Measurements from ENCODE around the gene MET.
"Not testable (repeated sequence)": the region's sequence is repeated elsewhere in the genome, so short reads cannot be mapped to it uniquely, and the experiment has no call there.

Gene MET

DNA sequence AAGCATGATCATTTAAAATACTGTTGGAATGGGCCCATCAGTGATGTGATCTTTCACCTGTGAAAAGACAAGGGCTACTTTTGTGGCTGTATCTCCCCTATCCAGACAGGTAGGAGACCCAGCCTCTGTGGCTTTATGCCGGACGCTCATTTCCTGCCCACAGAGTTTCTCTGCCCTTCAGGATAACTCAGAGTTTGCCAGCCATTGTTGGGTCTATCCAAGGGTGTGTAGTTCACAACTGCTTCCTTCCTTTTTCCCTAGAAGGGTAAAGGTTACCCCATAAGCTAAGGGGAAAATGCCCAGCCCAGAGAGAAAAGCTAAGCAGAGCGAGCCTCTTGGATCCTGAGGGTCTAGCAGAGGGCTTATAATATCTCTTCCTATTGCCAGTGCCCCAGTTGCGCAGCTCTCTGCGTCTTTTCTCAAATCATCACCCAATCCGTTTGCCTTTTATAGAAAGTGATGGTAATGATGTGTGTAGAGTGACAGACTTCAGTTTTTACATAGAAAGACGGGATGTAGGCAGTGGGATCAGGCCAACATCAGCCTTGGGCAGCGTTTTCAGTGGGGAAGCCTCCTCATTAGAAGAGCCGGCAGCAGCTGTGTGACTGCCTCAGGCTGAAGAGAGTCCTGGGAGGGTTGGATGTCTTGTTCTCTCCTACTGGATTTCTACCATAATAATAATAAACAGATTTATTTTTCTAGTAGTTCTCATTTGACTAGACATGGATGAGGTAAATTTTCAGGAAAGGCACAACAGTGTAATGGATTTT, 80.5 kb downstream of the MET start:
- Histone ChIP-seq H3K9me3 (ENCODE audit: control insufficient read depth, insufficient read depth, low read length) (no peaks in the 10 kb centered on the region), H3K4me1 (ENCODE audit: insufficient read depth, low read length) (no peaks in the 10 kb centered on the region), H3K9ac (ENCODE audit: low read depth, low read length) (no peak overlapping the region), H3K36me3 (ENCODE audit: insufficient read depth, low read length) (no peaks in the 10 kb centered on the region)

DNA sequence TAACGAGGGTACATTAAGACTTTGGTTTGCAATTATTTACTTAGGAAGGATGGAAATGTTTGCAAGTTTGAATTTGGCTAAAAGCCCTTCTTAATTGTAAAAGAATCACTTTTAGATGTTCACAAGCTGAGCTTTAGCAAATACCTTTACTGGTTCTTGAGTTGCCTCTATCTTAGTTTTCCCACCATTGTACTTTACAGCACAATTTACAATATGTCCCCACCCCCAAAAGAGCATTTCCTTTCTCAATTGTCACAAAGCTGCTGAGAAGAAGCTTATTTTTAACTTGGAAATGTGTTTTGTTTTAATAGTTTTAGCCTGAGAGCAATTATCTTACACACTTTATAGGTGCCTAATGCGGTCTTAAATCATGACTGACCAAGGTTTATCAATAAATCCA, 81.1 kb downstream of the MET start:
- H3K9me3 ChIP-seq (ENCODE audit: control insufficient read depth, insufficient read depth, low read length): no peaks in the 10 kb centered on the region
- no peak overlapping the region for H3K9ac ChIP-seq (ENCODE audit: low read depth, low read length)
- H3K36me3 ChIP-seq (ENCODE audit: insufficient read depth, low read length): no peaks in the 10 kb centered on the region
- no peaks in the 10 kb centered on the region for H3K4me1 ChIP-seq (ENCODE audit: insufficient read depth, low read length)

DNA sequence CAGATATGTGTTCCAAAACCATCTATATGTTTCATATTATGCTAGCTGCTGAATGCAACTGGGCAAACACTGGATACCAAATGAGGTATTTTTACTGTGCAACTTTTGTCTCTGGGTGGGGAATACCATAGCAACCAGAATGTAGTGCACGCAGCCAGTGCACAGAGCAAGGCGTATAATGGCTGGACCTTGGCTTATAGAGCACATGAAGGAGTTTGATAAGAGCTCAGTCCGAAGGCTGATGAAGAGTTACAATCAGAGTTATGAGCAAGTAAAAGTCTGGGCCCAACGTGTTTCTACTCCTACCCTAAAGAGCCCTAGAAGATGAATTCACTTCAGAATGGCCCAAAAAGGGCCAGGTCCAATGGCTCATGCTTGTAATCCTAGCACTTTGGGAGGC, 82.2 kb downstream of the MET start:
- Histone ChIP-seq H3K4me1 (ENCODE audit: insufficient read depth, low read length) (no peaks in the 10 kb centered on the region), H3K9ac (ENCODE audit: low read depth, low read length) (no peak overlapping the region), H3K36me3 (ENCODE audit: insufficient read depth, low read length) (no peaks in the 10 kb centered on the region), H3K9me3 (ENCODE audit: control insufficient read depth, insufficient read depth, low read length) (no peaks in the 10 kb centered on the region)

DNA sequence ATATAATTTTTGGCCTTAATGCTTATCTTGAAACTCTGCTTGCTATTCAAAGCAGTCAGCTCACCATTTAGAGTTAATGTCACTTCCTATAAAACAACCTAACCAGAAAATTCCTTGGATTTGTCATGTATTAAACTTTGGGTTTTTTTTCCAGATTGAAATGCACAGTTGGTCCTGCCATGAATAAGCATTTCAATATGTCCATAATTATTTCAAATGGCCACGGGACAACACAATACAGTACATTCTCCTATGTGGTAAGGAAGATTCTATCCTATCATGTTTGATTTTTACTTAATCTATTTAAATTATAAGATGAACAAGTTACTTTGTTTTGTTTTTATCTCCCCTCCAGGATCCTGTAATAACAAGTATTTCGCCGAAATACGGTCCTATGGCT, 85.3 kb downstream of the MET start:
- no peak overlapping the region for H3K9ac ChIP-seq (ENCODE audit: low read depth, low read length)
- no peaks in the 10 kb centered on the region for H3K9me3 ChIP-seq (ENCODE audit: control insufficient read depth, insufficient read depth, low read length)
- H3K4me1 ChIP-seq (ENCODE audit: insufficient read depth, low read length): no peaks in the 10 kb centered on the region
- H3K36me3 ChIP-seq (ENCODE audit: insufficient read depth, low read length): no peaks in the 10 kb centered on the region

DNA sequence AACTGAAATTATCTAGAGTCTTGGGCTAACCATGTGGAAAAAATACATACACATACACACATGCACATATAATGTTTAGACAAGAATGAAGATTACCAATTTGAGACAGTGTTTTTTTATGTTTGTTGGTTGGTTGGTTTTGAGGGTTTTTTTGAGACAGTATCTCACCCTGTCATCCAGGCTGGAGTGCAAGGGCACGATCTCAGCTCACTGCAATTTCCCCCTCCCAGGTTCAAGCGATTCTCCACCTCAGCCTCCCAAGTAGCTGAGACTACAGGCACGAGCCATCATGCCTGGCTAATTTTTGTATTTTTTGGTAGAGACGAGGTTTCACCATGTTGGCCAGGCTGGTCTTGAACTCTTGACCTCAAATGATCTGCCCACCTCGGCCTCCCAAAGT, 87.6 kb downstream of the MET start:
- H3K9ac ChIP-seq (ENCODE audit: low read depth, low read length); H3K36me3 ChIP-seq (ENCODE audit: insufficient read depth, low read length); H3K4me1 ChIP-seq (ENCODE audit: insufficient read depth, low read length); H3K9me3 ChIP-seq (ENCODE audit: control insufficient read depth, insufficient read depth, low read length): not testable (repeated sequence)

DNA sequence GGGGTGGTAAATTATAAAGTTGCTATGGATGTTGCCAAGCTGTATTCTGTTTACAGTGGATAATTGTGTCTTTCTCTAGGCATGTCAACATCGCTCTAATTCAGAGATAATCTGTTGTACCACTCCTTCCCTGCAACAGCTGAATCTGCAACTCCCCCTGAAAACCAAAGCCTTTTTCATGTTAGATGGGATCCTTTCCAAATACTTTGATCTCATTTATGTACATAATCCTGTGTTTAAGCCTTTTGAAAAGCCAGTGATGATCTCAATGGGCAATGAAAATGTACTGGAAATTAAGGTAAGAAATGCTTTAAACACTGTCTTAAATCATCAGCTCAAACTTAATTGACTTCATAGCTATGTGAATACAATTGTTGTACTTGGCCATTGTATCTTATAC, 91.0 kb downstream of the MET start:
- Histone ChIP-seq H3K4me1 (ENCODE audit: insufficient read depth, low read length) (no peaks in the 10 kb centered on the region), H3K9me3 (ENCODE audit: control insufficient read depth, insufficient read depth, low read length) (no peaks in the 10 kb centered on the region), H3K36me3 (ENCODE audit: insufficient read depth, low read length) (0 out of 2 replicates have a peak, but pooled peaks cover 3% of the 10 kb centered on the region), H3K9ac (ENCODE audit: low read depth, low read length) (no peak overlapping the region)

DNA sequence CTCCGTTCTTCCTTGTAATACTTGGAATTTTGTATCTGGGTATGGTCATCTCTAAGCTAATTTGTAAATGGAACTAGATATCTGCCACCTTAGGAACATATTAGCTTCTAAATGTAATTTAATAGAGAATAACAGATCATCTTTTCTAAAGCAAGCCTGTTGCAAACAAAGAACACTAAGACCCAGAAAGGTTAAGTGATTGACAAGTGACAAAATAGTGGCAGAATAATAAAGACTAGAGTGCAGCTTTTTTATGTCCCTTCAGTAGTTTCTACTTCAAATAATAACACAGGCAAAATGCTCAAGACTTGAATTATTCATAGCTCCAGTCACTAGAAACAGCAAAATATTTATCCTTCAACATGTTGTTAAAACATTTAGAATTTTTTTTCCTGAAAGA, 91.7 kb downstream of the MET start:
- H3K36me3 ChIP-seq (ENCODE audit: insufficient read depth, low read length): 0 out of 2 replicates have a peak, but pooled peaks cover 3% of the 10 kb centered on the region
- no peak overlapping the region for H3K9ac ChIP-seq (ENCODE audit: low read depth, low read length)
- no peaks in the 10 kb centered on the region for H3K4me1 ChIP-seq (ENCODE audit: insufficient read depth, low read length)

DNA sequence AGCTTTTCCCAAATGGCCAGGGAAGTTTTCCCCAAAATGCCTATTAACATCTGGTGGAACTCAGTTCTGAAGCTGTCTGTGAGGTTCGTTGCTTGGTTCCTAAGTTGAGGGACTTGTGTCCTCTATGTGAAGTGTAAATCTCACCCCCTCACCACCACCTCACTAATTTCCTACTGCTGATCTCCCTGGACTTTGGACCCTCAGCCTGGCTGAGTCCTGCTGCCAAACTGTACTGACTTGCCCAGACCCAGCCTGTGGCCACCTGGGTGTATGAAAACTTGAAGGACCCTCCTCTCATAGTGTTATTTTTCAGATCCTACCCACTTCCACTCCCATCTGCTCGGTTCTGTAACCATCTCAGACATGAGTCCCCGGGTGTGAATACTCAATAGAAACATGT, 94.9 kb downstream of the MET start:
- H3K9me3 ChIP-seq (ENCODE audit: control insufficient read depth, insufficient read depth, low read length): no peaks in the 10 kb centered on the region
- no peak overlapping the region for H3K9ac ChIP-seq (ENCODE audit: low read depth, low read length)
- H3K4me1 ChIP-seq (ENCODE audit: insufficient read depth, low read length): no peaks in the 10 kb centered on the region
- peaks cover 3% of the 10 kb centered on the region; the same call in 1 of the 2 replicates for H3K36me3 ChIP-seq (ENCODE audit: insufficient read depth, low read length)

More for the DNA sequence above, 91.7 kb downstream of the MET start:
- no peaks in the 10 kb centered on the region for H3K9me3 ChIP-seq (ENCODE audit: control insufficient read depth, insufficient read depth, low read length)

DNA sequence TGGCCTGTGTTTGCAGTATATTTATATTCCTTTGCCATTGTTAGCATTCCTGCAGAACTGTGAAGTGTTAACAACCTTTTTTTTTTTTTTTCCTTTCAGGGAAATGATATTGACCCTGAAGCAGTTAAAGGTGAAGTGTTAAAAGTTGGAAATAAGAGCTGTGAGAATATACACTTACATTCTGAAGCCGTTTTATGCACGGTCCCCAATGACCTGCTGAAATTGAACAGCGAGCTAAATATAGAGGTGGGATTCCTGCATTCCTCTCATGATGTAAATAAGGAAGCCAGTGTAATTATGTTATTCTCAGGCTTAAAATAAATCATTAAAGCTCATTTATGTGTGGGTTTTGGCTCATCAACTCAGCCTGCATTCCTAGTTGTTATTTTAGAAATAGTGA, 97.5 kb downstream of the MET start:
- H3K4me1 ChIP-seq (ENCODE audit: insufficient read depth, low read length): no peaks in the 10 kb centered on the region
- H3K9ac ChIP-seq (ENCODE audit: low read depth, low read length): no peak overlapping the region
- H3K9me3 ChIP-seq (ENCODE audit: control insufficient read depth, insufficient read depth, low read length): no peaks in the 10 kb centered on the region
- peaks cover 3% of the 10 kb centered on the region; the same call in 1 of the 2 replicates for H3K36me3 ChIP-seq (ENCODE audit: insufficient read depth, low read length)

DNA sequence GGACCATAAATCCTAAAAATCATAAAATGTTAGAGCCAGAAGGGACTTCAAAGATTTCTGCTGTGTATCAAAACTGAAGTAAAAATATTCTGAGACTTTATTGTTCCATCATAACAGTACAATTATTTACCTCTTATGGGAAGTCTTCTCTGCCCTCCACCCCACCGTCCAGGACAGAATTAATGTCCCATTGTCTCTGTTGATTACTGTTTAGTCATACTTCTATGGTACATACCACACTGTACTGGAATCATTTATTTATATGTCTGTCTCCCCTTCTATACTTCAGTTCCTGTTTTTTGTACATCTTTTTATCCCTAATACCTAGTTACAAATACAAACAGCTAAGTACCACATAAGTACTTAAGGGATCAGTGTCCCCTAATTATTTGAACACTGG, 98.9 kb downstream of the MET start:
- peaks cover 4% of the 10 kb centered on the region for H3K36me3 ChIP-seq (ENCODE audit: insufficient read depth, low read length)

DNA sequence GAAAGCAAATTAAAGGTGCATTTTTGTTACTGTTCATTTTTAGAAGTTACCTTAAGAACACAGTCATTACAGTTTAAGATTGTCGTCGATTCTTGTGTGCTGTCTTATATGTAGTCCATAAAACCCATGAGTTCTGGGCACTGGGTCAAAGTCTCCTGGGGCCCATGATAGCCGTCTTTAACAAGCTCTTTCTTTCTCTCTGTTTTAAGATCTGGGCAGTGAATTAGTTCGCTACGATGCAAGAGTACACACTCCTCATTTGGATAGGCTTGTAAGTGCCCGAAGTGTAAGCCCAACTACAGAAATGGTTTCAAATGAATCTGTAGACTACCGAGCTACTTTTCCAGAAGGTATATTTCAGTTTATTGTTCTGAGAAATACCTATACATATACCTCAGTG, 99.6 kb downstream of the MET start:
- Histone ChIP-seq H3K9me3 (ENCODE audit: control insufficient read depth, insufficient read depth, low read length) (no peaks in the 10 kb centered on the region), H3K9ac (ENCODE audit: low read depth, low read length) (no peak overlapping the region), H3K4me1 (ENCODE audit: insufficient read depth, low read length) (no peaks in the 10 kb centered on the region), H3K36me3 (ENCODE audit: insufficient read depth, low read length) (peaks cover 4% of the 10 kb centered on the region)

More for the DNA sequence above, 98.9 kb downstream of the MET start:
- Histone ChIP-seq H3K9me3 (ENCODE audit: control insufficient read depth, insufficient read depth, low read length) (no peaks in the 10 kb centered on the region), H3K4me1 (ENCODE audit: insufficient read depth, low read length) (no peaks in the 10 kb centered on the region), H3K9ac (ENCODE audit: low read depth, low read length) (no peak overlapping the region)

DNA sequence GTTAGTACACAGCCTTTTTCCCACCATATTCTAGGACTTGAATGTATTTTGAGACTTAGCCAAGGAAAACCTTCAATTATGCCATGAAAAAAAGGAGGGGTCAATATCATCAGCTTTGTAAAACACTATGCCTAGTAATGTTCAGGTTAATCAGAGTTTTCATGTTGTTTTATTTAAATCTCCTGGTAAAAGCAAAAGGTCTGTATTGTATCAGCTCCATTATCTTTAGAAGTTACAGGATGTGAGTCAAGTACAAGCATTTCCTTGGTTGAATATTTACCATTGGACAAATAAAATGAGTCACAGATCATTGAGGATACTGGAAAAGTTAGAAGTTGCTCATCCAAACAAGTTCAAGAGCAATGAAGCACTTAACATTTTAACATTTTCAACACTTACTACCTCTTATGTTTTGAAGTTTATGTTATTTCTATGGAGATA, 100.4 kb downstream of the MET start:
- H3K9ac ChIP-seq (ENCODE audit: low read depth, low read length): no peak overlapping the region
- H3K36me3 ChIP-seq (ENCODE audit: insufficient read depth, low read length): peaks cover 4% of the 10 kb centered on the region
- H3K4me1 ChIP-seq (ENCODE audit: insufficient read depth, low read length): no peaks in the 10 kb centered on the region

DNA sequence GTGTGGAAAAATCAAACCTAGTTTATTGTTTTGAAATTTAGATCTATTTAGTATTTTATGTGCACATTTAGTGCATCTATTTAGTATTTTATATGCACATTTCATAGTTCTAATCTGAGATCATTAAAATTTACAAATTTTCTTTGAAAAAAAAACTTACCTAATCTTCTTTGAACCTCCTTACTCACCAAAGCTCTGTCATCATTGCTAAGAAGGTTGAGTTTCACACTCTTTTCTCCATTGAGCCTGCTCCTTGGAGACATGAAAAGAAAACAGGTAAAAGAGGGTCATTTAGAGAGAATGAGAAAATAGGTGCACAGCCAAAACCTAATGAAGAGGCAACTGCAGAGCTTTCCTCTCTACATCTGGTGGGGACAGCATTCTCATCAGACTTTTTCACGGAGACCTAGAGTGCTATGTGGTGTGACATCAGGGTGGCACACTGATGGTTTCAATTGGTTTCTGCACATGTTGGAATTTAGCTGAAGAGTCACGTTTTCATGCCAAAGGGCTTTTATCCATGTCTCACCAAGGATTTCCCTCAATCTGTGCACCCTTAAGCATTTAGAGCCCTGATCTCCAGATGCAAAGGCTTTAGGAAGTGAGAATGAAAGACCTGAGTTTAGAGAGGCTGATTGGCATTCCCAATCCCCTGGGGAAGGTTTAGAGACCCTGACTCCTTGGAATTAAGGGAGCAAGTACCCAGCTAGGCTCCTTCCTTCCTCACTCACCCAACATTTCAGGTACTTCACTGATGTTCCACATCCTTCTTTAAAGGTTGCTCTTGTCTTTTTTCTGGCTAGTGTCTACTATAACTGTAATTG, 101.1 kb downstream of the MET start:
- H3K9ac ChIP-seq (ENCODE audit: low read depth, low read length): no peak overlapping the region
- no peaks in the 10 kb centered on the region for H3K4me1 ChIP-seq (ENCODE audit: insufficient read depth, low read length)
- no peaks in the 10 kb centered on the region for H3K9me3 ChIP-seq (ENCODE audit: control insufficient read depth, insufficient read depth, low read length)
- peaks cover 4% of the 10 kb centered on the region for H3K36me3 ChIP-seq (ENCODE audit: insufficient read depth, low read length)

More for the DNA sequence above, 100.4 kb downstream of the MET start:
- no peaks in the 10 kb centered on the region for H3K9me3 ChIP-seq (ENCODE audit: control insufficient read depth, insufficient read depth, low read length)

DNA sequence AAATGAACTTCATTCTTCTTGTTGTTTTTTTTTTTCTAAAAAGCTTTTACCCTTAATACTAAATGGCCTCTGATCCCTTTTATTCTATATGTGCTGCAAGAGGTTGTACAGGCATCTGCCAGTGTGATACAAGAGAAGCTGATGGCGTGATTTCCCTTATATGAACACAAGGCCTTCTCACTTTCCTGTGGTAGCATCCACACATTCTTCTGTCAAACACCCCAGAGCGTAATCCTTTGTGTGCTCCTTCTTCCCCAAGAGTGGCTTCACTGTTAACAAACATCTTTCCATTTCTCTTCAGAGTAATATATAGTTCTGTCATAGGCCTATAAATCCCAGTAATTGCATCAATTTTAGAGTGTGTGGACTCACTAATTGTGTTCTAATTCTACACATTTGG, 104.0 kb downstream of the MET start:
- H3K36me3 ChIP-seq (ENCODE audit: insufficient read depth, low read length): peaks cover 4% of the 10 kb centered on the region
- H3K9ac ChIP-seq (ENCODE audit: low read depth, low read length): no peak overlapping the region
- peaks cover 3% of the 10 kb centered on the region; the same call in 1 of the 2 replicates for H3K4me1 ChIP-seq (ENCODE audit: insufficient read depth, low read length)
- no peaks in the 10 kb centered on the region for H3K9me3 ChIP-seq (ENCODE audit: control insufficient read depth, insufficient read depth, low read length)
